A172 (cell line): ENCODE measurements around the gene BTG4. TPM values are rescaled to one million over a fixed set of nuclear protein-coding genes. Genes with fewer than 3 reads are reported as not detected.

ENCODE experiments used
- DNase-seq: peaks from one replicate; pipeline ENCODE4 v3.0.0-alpha.2; 2015; ENCODE audit warnings: low spot score
- total RNA-seq: library from RNA; depleted of rRNA; stranded (reverse); fragments of >200 nt; shearing (Covaris generic); gene quantifications from 2 replicates; pipeline ENCODE4 v1.2.3, GENCODE V29; 2014; rRNA removed

BTG4 gene
- total RNA-seq, 1 experiment from 2014 or later, result 0.50 TPM

DNA sequence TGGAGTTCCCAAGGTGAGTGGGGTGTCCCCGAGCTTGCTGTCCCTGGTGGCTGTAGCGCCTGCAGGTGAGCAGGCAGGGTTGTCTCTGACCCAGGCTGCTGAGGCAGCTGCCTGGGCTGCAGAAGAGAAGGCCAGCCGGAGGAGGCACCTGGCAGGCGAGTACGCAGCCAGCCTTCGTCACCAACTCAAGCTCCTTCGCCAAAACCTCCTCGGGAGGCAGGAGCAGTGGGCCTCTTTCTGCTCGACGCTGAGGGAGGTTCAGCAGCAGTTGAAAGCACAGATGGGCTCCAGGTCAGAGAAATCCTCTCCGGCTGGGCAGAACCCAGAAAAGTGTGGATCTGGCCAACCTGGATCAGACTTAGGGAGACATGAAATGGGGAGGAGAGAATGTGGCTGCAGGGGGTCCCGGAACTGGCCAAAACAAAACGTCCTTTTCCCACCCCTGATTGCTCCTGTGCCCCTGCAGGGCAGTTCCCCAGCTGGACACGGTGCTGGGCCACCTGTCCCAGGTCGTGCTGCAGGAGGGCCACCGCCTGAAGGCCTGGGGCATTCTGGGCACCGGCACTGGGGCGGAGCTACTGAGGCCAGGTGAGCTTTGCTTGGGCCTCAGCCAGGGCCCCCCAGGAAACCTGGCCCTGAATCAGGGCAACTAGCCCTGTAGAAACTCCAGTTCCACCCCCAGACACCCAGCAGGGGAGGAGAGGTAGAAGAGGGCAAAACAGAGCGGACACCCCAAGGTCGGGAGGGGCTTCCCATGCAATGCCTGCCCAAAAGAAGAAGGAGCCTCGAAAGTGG, 56.7 kb downstream of the BTG4 start:
- no peak for DNase-seq

DNA sequence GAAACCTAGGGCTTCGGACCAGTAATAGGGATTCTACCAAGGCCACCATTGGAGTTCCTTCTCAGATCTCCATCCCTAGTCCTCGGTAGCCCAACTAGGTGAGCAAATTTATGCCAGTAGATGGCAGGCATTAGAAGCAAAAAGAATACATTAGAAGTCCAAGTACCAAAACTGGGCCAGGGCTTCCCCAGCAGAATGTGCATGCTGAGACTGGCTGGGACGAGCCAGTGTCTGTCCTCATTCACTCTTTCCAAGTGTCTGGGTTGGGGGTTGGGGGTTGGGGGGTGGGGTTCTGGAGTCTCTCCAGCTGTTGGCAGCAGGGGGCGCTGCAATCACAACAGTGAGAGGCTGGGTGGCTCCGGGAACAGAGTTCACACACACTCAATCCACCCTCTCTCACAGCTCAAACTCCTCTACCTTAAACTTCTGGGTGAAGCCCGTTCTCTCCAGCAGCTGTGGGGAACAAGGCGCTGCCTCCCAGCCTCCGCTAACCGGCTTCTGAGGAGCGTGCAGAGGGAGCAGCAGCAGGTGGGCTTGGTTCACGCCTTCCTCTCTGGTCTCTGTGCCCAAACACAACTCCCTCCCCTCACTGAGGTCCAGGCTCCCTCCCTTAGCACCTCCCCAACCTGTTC, 57.5 kb downstream of the BTG4 start:
- peak; percentile 42 for DNase-seq

DNA sequence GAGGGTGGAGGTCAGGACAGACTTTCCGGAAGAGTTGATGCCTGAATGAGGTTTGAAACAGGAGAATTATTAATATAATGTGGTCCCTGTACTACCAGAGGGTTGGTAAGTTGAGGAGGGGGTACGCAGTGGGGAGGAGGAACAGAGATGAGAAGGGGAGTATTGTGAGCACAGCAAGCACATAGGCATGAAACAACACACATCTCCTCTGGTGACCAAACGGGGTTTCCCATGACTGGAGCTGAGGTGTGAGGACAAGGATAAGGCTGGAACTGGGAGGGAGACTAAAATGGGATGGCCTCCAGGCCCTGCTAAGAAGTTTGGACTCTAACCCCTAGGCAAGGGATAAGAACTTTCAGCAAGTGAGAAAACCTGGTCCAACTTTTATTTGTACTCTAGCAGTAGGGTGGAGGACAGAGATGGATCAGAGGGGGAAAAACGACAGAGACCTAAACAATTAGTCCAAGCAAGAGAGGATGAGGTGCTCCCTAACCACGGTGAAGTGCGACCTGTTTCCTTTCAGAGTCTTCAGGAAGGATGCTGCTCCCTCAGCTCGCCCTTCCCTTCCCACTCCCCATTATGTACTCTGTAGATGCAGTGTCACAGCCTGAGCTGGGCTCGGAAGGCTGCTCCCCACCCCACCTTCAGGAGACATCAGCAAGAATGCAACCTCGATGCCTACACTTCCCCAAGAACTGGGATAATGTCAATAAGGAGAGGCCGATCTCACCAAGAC, 59.2 kb downstream of the BTG4 start:
- DNase-seq, result no peak

DNA sequence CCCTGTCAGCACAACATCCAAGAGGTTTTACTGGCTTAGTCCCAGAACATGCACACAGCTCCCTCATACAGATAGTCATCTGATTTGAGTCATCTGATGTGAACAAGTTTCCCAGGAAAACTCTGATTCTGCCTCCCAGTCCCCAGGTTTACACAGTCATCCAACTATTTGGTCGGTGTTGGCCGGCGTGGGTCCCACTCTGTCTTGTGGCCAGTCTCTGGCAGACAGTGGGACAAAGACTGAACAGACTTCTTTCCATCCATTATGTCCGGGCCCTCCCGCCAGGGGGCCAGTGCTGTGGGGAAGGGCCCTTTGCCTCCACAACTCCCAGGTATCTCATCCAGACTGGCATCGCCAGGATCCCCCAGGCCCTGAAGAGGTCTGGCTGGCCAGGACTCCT, 60.0 kb downstream of the BTG4 start:
- no peak for DNase-seq

DNA sequence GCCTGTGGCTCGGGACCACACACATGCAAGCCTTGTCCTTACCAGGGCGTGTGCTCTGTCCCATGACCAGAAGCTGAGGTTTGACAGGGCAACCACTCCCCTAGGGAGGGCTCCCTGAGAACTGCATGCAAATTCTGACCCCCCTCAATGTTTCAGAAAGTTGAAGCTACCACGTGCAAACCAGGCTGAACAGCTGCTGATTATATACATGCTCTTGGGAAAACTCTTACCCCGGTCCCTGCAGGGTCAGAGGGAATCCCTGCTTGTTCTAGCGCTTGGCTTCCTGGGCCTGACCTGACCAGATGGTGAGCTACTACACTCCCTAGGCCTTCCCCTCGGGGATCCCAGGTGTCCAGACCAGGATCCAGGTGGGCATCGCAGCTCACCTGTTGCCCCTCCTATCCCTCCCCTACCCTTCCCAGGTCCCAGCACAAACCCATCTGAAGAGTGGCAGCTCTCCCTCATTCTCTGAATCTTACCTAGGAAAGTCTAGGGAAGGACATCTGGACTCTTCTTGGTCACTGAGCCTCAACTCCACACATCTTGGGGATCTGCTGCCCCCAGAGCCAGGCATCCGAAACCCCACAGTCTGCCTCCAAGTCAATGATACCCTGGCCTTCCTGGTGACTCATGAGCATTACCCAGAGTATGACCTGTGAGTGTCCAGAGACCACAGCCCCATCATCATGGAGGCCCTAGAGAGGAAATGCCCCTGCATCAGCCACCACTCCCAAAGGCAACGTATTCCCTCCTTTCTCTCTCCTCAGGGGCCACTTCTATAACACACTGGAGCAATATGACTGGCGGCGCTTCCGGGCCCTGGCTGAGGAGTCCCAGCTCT, 61.5 kb downstream of the BTG4 start:
- no peak for DNase-seq

DNA sequence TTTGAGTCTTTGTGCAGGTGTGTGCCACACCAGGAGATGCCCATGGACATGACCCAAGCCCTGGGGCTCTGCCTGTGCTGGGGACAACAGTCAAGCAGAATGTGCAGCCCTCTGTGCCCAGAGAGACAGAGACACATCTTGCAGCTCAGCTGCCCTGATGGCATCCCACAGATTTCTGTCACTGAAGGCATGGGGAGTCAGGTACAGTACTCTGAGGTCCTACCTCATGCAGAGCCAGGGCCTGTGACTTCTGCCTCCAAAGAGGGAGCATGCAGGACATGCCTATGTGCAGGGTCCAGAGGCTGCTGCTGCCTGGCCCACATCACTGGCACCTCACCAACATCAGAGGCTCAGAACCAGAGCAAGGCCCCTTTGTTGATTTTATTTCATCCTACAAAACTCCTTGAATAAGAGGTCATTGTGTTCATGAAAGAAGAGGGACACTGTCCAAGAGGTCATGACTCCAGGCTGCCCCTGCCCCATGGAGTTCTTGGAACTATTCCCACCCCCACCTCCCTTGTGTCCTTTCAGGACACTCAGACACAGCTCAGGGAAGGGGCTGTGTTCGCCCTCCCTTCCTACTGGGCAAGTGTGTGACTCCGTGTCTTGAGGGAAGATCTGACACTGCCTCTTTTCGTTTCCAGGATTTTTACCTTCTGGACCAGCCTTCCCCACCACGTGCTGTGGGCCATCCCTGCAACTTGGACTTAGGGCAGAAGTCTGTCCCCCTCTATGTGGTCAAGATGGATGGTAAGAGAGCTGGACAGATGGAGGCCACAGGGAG, 62.3 kb downstream of the BTG4 start:
- DNase-seq, result no peak

DNA sequence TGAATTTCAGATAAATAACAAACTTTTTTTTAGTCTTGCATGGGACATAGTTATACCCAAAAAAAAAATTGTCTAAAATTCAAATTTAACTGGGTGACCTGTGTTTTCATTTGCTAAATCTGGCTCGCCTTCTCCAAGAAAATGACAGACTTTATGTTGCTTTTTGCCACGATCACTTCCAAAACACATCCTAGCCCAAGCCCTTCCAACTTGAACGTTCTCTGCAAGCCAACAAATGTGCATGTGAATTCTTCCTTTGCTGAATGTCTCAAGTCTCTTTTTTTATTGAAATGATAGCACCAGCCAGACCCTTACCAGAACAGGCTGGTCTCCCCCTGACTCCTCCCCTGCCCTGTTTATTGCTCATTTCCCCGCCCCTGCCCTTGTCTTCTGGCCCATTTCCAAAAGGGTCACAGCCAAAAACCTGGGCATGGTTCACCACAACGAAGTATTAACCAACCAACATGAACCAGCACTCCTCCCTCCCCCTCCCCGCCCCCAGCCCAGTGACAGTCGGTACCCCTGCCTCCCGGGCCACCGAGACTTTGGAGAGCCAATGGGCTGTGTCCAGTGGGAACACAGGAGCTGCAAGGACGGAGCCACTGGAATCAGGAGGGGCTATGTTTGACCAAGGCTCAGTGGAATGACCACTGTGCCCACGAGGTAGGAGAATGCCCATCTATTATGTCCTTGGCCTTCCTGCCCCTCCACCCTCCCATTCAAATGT, 63.2 kb downstream of the BTG4 start:
- no peak for DNase-seq

DNA sequence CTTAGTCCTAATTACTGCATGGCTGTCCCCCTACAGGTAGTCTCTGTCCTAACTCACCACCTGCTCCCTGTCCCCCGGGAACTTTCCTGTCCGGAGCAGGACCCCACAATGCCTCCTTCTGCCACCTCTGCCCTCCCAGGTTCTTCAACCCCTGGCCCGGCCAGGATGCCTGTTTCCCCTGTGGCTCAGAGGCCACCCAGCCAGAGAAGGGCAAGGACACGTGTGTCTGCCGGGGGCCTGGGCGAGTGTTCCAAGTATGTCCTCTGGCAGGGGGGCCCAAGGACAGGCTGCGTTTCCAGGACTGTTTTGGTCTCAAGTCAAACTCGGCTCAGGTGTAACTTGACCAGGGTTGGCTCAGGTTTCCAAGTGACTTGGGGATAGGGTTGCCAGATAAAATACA, 63.8 kb downstream of the BTG4 start:
- no peak for DNase-seq

DNA sequence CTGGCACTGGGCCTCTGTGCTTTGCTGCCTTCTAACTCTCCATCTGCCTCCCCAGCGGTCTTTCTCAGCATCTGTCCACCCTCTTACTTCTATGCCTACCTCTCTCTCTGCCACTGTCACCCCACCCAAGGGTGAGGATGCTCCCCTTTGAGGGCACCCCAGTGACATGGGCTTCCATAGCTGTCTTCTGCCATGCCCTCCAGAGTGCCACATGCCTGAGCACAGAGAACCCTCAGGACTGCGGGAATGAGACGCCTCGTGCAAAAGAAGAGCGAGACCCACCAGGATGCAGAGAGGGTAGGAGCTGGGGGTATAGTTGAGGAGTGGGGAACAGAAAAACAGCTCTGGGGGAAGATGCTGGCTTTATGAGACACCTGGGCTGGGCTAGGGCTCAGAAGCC, 64.3 kb downstream of the BTG4 start:
- DNase-seq, result no peak

DNA sequence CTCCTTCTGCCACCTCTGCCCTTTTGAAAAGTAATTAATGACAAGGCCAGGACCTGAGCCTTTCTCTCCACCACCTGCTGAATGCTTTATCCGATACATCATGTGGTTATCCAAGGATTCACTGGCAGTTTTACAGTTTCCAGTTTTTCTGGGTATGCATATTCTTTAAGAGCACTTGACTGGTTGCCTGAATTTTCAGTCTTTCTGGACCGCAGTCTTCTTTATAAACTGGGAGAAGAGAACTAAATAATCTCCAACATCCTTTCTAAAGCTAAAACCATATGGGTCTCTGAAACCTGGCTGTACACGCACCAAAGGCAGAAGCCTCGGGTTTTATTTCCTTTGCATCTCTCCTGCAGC, 65.1 kb downstream of the BTG4 start:
- DNase-seq, result no peak

DNA sequence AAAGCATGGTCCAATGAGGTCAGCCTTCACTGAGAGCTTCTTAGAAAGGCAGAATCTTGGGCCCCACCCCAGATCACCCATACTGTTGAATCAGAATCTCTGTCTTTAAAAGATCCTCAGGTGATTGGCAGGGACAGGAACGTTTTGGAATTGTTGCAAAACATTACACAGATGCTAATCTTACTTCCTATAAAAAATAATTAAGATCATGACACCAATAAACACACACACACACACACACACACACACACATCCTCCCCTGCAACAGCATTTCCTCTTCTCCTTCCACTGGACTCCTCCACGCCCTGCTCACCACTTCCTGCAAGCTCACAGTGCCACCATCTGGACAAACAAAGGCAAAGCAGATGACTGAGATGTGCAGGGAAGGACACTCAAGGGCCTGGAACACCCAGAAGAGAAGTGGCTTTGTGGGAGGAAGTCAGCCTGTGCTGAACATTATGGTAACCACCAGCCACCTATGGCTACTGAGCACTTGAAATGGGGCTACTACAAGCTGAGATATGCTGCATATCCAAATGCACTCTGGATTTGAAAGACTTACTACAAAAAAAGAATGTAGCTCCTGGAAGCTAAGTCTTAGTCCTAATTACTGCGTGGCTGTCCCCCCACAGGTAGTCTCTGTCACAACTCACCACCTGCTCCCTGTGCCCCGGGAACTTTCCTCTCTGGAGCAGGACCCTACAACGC, 65.6 kb downstream of the BTG4 start:
- DNase-seq, result peak; percentile 77

DNA sequence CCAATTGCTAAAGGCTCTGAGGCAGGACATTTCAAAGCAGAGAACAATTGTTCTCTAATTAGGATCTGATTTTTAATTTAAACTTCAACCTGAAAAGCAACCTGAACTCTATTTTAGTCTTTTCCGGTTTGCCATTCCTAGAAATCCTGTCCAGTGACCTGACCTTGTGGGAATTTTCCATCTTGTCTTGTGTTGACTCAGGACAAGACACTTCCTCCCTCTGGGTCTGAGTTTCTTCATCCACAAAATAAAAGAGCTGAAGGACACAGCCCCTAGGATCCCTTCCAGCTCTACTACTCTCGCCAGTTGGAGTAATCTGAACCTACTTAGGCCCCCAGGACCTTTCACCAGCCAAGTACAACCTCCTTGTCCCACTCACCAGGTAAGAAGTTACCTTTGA, 66.6 kb downstream of the BTG4 start:
- DNase-seq, result no peak

Other genes starting within 250 kb of the BTG4 start
- not detected in 2 replicates for gene POU2AF3, start 213.8 kb downstream of the BTG4 start, total RNA-seq
- gene POU2AF1, start 133.1 kb downstream of the BTG4 start, total RNA-seq, result not detected in 2 replicates
- not detected in 2 replicates for gene HOATZ, start 2.4 kb upstream of the BTG4 start, total RNA-seq
- gene LAYN, start 28.3 kb upstream of the BTG4 start, total RNA-seq, result 150 and 160 TPM in 2 replicates
- 7.2 and 8.5 TPM in 2 replicates for gene SIK2, start 90.1 kb upstream of the BTG4 start, total RNA-seq